Endothelial cell of umbilical vein (primary cell): ENCODE measurements around the gene ZNF799. TPM values are rescaled to one million over a fixed set of nuclear protein-coding genes. Genes with fewer than 3 reads are reported as not detected.

ENCODE experiments used
- BruUV-seq: library from RNA; stranded (reverse); fragments of 400-500 nt; replicated peaks from 2 replicates; lab custom pipeline; 2021; lab: Mats Ljungman, UMichigan
- CTCF ChIA-PET: fragments of 300-600, 350-600 bp; sonication (Branson Sonifier 250); formaldehyde crosslinking; loops from one replicate; lab custom pipeline; 2021; ENCODE audit warnings: antibody characterized with exemption, inconsistent platforms; lab: Charles Lee
- POLR2A ChIA-PET: fragments of 300-600, 350-600 bp; sonication (Branson Sonifier 250); formaldehyde crosslinking; loops from one replicate; lab custom pipeline; 2021; ENCODE audit warnings: antibody characterized with exemption, inconsistent platforms; lab: Charles Lee
- DNase-seq: peaks from one replicate; pipeline ENCODE4 v3.0.0-alpha.2; 2011; ENCODE audit warnings: low read depth, low spot score
- FAIRE-seq: peaks from 2 replicates; lab custom pipeline; 2011; peaks lifted over from hg19 to GRCh38; lab: Jason Lieb, UNC
- H2AFZ ChIP-seq: 2 replicates; pipeline ENCODE4 v1.6.0; 2012; ENCODE audit warnings: low read depth, low read length, control low read depth, inconsistent platforms
- H3K27ac ChIP-seq: 2 replicates; pipeline ENCODE4 v1.5.1; 2011; ENCODE audit warnings: low read depth, mild to moderate bottlenecking, control low read depth, low read length, moderate library complexity; ENCODE audit not compliant: insufficient read depth
- H3K27me3 ChIP-seq, 2 experiments: 2 replicates each; pipeline versions ENCODE4 v1.6.0 to v1.6.1; 2011; ENCODE audit warnings: low read length in 2 of 2, mixed read lengths in 1 of 2; ENCODE audit not compliant: control insufficient read depth in 2 of 2, insufficient read depth in 2 of 2
- H3K36me3 ChIP-seq, 2 experiments: 2 replicates in 1 of 2; 3 replicates in 1 of 2; pipeline ENCODE4 v1.5.1; 2011; ENCODE audit warnings: low read length in 2 of 2, mild to moderate bottlenecking in 1 of 2, moderate library complexity in 1 of 2; ENCODE audit not compliant: control insufficient read depth in 2 of 2, insufficient read depth in 2 of 2; ENCODE audit errors: extremely low read depth in 1 of 2
- H3K4me1 ChIP-seq: 3 replicates; pipeline ENCODE4 v1.5.1; 2011; ENCODE audit warnings: mild to moderate bottlenecking, low read length; ENCODE audit not compliant: control insufficient read depth, insufficient read depth; ENCODE audit errors: extremely low read depth
- H3K4me2 ChIP-seq: 2 replicates; pipeline ENCODE4 v1.6.1; 2011; ENCODE audit warnings: low read length, control low read depth, mixed read lengths; ENCODE audit not compliant: insufficient read depth
- H3K4me3 ChIP-seq, 3 experiments: fragments of 200-600 bp in 1 of 3; sonication (generic), shearing (Covaris generic) in 1 of 3; replicated peaks in 1 of 3; 2 replicates each; pipeline ENCODE4 v1.5.1; 2011 to 2016; ENCODE audit warnings: control low read depth in 3 of 3, low read length in 3 of 3, mild to moderate bottlenecking in 2 of 3, inconsistent platforms in 1 of 3, low read depth in 1 of 3, moderate library complexity in 1 of 3; ENCODE audit not compliant: insufficient read depth in 1 of 3
- H3K79me2 ChIP-seq: 2 replicates; pipeline ENCODE4 v1.6.0; 2012; ENCODE audit warnings: low read length, inconsistent platforms; ENCODE audit not compliant: control insufficient read depth, insufficient read depth
- H3K9ac ChIP-seq: replicated peaks from 2 replicates; pipeline ENCODE3; 2011; ENCODE audit warnings: low read length, control low read depth; ENCODE audit not compliant: insufficient read depth; ENCODE audit errors: extremely low read depth
- H3K9me1 ChIP-seq: replicated peaks from 3 replicates; pipeline ENCODE4 v1.6.0; 2011; ENCODE audit warnings: mild to moderate bottlenecking, low read length; ENCODE audit not compliant: control insufficient read depth, insufficient read depth; ENCODE audit errors: extremely low read depth
- H3K9me3 ChIP-seq: replicated peaks from 2 replicates; pipeline ENCODE4 v1.5.1; 2012; ENCODE audit warnings: low read length, inconsistent platforms; ENCODE audit not compliant: control insufficient read depth, insufficient read depth
- H4K20me1 ChIP-seq: replicated peaks from 2 replicates; pipeline ENCODE3; 2011; ENCODE audit warnings: mild to moderate bottlenecking, low read length; ENCODE audit not compliant: control insufficient read depth, insufficient read depth; ENCODE audit errors: extremely low read depth
- CTCF ChIP-seq, 2 donors: IDR thresholded peaks; 1 replicate in 1 of 2; 2 replicates in 1 of 2; pipeline ENCODE4 v1.5.1; 2011; ENCODE audit warnings: low read length in 2 of 2, mild to moderate bottlenecking in 2 of 2, moderate library complexity in 2 of 2, control low read depth in 1 of 2, inconsistent platforms in 1 of 2, low read depth in 1 of 2; ENCODE audit not compliant: insufficient read depth in 1 of 2; ENCODE audit errors: extremely low read depth in 1 of 2
- EZH2 ChIP-seq: IDR thresholded peaks from 2 replicates; pipeline ENCODE4 v1.6.1; 2012; ENCODE audit warnings: borderline replicate concordance, low read depth, mild to moderate bottlenecking, moderate library complexity, low read length, inconsistent platforms; ENCODE audit not compliant: severe bottlenecking
- JUN ChIP-seq: IDR thresholded peaks from 2 replicates; pipeline ENCODE4 v1.6.1; 2011; ENCODE audit warnings: borderline replicate concordance, low read depth; ENCODE audit not compliant: insufficient read length, insufficient read depth
- MAX ChIP-seq: IDR thresholded peaks from 2 replicates; pipeline ENCODE4 v1.6.1; 2011; ENCODE audit not compliant: insufficient read depth, insufficient read length
- MYC ChIP-seq: IDR thresholded peaks from one replicate; pipeline ENCODE4 v1.6.1; 2011; ENCODE audit warnings: mild to moderate bottlenecking, low read depth, low read length
- POLR2A ChIP-seq: IDR thresholded peaks from 2 replicates; pipeline ENCODE4 v1.6.1; 2012; ENCODE audit warnings: low read depth, mild to moderate bottlenecking, control low read depth, low read length
- dilution Hi-C: fragments of 300-500 bp; cut with MboI; formaldehyde crosslinking; loops from one replicate; pipeline ENCODE4 v1.15.0; 2019; ENCODE audit warnings: low sequenced_read_pairs; ENCODE audit not compliant: extremely low pct_ligation_motif_present
- intact Hi-C: fragments of 100-400 bp; cut with micrococcal nuclease; formaldehyde crosslinking; loops from one replicate; pipeline ENCODE4 v1.10.0; 2022
- polyA plus RNA-seq, 4 experiments: library from polyadenylated mRNA; depleted of rRNA in 3 of 4; stranded (reverse) in 3 of 4; unstranded in 1 of 4; fragments of >200 nt; gene quantifications; 2 replicates each; pipeline versions ENCODE4 v1.2.1 to v1.2.3, GENCODE V29; 2011 to 2012; ENCODE audit warnings: missing spikeins in 1 of 4
- small RNA-seq: library from RNA; depleted of rRNA; stranded (forward); fragments of <200 nt; gene quantifications from one replicate; pipeline ENCODE3, GENCODE V24; 2012; ENCODE audit warnings: low replicate concordance, low read depth; ENCODE audit not compliant: insufficient read depth, insufficient read length
- total RNA-seq: library from RNA; stranded (reverse); gene quantifications from 2 replicates; pipeline ENCODE4 v1.2.3, GENCODE V29; 2021

ZNF799 gene
- total and polyA plus RNA-seq, 2 donors (not counting 3 experiments of a cell fraction or from before 2014, with no cell fraction given) = 1.0 to 3.0 TPM

DNA sequence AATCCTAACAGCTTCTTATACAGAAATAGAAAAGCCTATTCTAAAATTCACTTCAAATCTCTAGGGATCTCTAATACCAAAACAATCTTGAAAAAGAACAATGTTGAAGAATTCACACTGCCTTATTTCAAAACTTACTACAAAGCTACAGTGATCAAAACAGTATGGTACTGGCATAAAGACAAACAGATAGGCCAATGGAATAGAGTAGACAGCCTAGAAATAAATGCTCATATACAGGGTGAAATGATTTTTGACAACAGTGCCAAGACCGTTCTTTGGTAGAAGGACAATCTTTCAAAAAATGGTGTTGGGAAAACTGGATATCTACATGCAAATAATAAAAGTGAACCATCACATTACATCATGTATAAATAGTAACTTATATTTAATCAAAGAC lies 55.9 kb downstream of the ZNF799 start:
- no peak overlapping the region for H3K4me3 ChIP-seq
- intact Hi-C loops (no loop called here), dilution Hi-C loops (no loop called here)
- FAIRE-seq (no peak), DNase-seq (no peak)
- H3K27ac ChIP-seq = no peak overlapping the region
- no peaks in the 10 kb centered on the region for H3K79me2 ChIP-seq
- H3K36me3 ChIP-seq = no peaks in the 10 kb centered on the region
- H3K9ac ChIP-seq = no peak overlapping the region
- H3K27me3 ChIP-seq = no peaks in the 10 kb centered on the region
- POLR2A ChIA-PET = no interaction called here
- H3K9me3 ChIP-seq = peaks cover 9% of the 10 kb centered on the region
- TF ChIP-seq MAX (no peak), CTCF (IDR thresholded peaks at IDR 0.05; ENCODE audit: extremely low read depth in 1 of 2, insufficient read depth in 1 of 2, low read depth in 1 of 2, low read length in 2 of 2) (no peak), EZH2 (no peak), JUN (no peak), MYC (no peak), POLR2A (no peak)
- H4K20me1 ChIP-seq = no peaks in the 10 kb centered on the region
- CTCF ChIA-PET = no interaction called here
- H3K4me2 ChIP-seq = no peak overlapping the region
- H3K9me1 ChIP-seq = no peaks in the 10 kb centered on the region
- no peaks in the 10 kb centered on the region for H3K4me1 ChIP-seq
- no peak overlapping the region for H2AFZ ChIP-seq
- no TSS peak for BruUV-seq

Small RNAs within 50 kb of the gene (small RNA-seq; reads per million reads assigned to genes)
- gene RPS29P23 = not detected

Other genes with a start within 250 kb of the ZNF799 start
- 6.7 and 7.1 TPM in 2 replicates for gene ZNF625, start 244.5 kb downstream of the ZNF799 start, total RNA-seq
- 0.73 and 0.90 TPM in 2 replicates for gene ZNF625, start 244.5 kb downstream of the ZNF799 start, polyA plus RNA-seq
- 3.5 and 4.0 TPM in 2 replicates for gene ZNF136, start 238.2 kb downstream of the ZNF799 start, total RNA-seq
- gene ZNF136, start 238.2 kb downstream of the ZNF799 start, polyA plus RNA-seq = 0.92 TPM in 2 replicates
- gene ZNF44, start 106.4 kb downstream of the ZNF799 start, total RNA-seq = 5.2 and 7.4 TPM in 2 replicates
- 2.0 and 2.1 TPM in 2 replicates for gene ZNF44, start 106.4 kb downstream of the ZNF799 start, polyA plus RNA-seq
- gene ZNF563, start 67.6 kb downstream of the ZNF799 start, total RNA-seq = 0.44 and 1.1 TPM in 2 replicates
- gene ZNF563, start 67.6 kb downstream of the ZNF799 start, polyA plus RNA-seq = 0.16 and 0.35 TPM in 2 replicates
- 0.39 and 0.93 TPM in 2 replicates for gene ZNF442, start 35.6 kb downstream of the ZNF799 start, total RNA-seq
- 0.11 and 0.21 TPM in 2 replicates for gene ZNF442, start 35.6 kb downstream of the ZNF799 start, polyA plus RNA-seq
- gene ZNF443, start 39.8 kb upstream of the ZNF799 start, total RNA-seq = 3.2 and 3.4 TPM in 2 replicates
- gene ZNF443, start 39.8 kb upstream of the ZNF799 start, polyA plus RNA-seq = 0.48 and 0.65 TPM in 2 replicates
- 1.4 and 1.8 TPM in 2 replicates for gene ZNF709, start 83.5 kb upstream of the ZNF799 start, total RNA-seq
- gene ZNF709, start 83.5 kb upstream of the ZNF799 start, polyA plus RNA-seq = 0.65 and 1.0 TPM in 2 replicates
- gene ZNF564, start 150.2 kb upstream of the ZNF799 start, total RNA-seq = 6.5 and 7.1 TPM in 2 replicates
- gene ZNF564, start 150.2 kb upstream of the ZNF799 start, polyA plus RNA-seq = 1.0 and 1.5 TPM in 2 replicates
- gene ZNF490, start 209.5 kb upstream of the ZNF799 start, total RNA-seq = 5.7 and 6.3 TPM in 2 replicates
- gene ZNF490, start 209.5 kb upstream of the ZNF799 start, polyA plus RNA-seq = 0.89 and 1.4 TPM in 2 replicates
- 19.9 and 21.8 TPM in 2 replicates for gene ZNF791, start 209.6 kb upstream of the ZNF799 start, total RNA-seq
- 6.4 and 8.3 TPM in 2 replicates for gene ZNF791, start 209.6 kb upstream of the ZNF799 start, polyA plus RNA-seq